SU-DHL-6 (cell line): ENCODE measurements around the gene GSC2.
A peak's percentile ranks its signal among the peaks of the same experiment; 100 is the strongest.

ENCODE experiments used
- H2AFZ ChIP-seq: fragments of 200-600 bp; sonication (generic); 2 replicates; pipeline ENCODE4 v1.6.1; 2014; ENCODE audit warnings: low read depth, mild to moderate bottlenecking, moderate library complexity, mixed read lengths, antibody characterized with exemption, low read length; ENCODE audit not compliant: severe bottlenecking
- H3F3A ChIP-seq: fragments of 200-600 bp; shearing (Covaris generic); 2 replicates; pipeline ENCODE4 v1.6.0; 2016; ENCODE audit warnings: antibody characterized with exemption, mild to moderate bottlenecking; ENCODE audit not compliant: insufficient read depth
- H3K27ac ChIP-seq: fragments of 200-600 bp; sonication (generic); 2 replicates; pipeline ENCODE4 v1.5.1; 2016; ENCODE audit warnings: low read depth, mild to moderate bottlenecking, low read length, moderate library complexity, mixed read lengths
- H3K27me3 ChIP-seq: fragments of 200-600 bp; sonication (generic), shearing (Covaris generic); 2 replicates; pipeline ENCODE4 v1.6.0; 2014; ENCODE audit warnings: mild to moderate bottlenecking, low read length
- H3K36me3 ChIP-seq: fragments of 200-600 bp; sonication (generic); 2 replicates; pipeline ENCODE4 v1.6.1; 2014; ENCODE audit warnings: mild to moderate bottlenecking, low read length, mixed read lengths
- H3K4me2 ChIP-seq: fragments of 300-600, 200-600 bp; shearing (Covaris generic), sonication (generic); 2 replicates; pipeline ENCODE4 v1.6.0; 2014; ENCODE audit warnings: low read length, low read depth, mild to moderate bottlenecking; ENCODE audit not compliant: poor library complexity, severe bottlenecking
- H3K4me3 ChIP-seq: fragments of 200-600 bp; sonication (generic); 2 replicates; pipeline ENCODE4 v1.5.1; 2014; ENCODE audit warnings: antibody characterized with exemption, low read length, mild to moderate bottlenecking, mixed read lengths; ENCODE audit not compliant: insufficient read depth, poor library complexity, severe bottlenecking
- H3K79me2 ChIP-seq: fragments of 200-600 bp; sonication (generic); 2 replicates; pipeline ENCODE4 v1.6.1; 2014; ENCODE audit warnings: mild to moderate bottlenecking, low read length, moderate library complexity; ENCODE audit not compliant: insufficient read depth
- H3K9ac ChIP-seq: fragments of 200-600 bp; sonication (generic); 2 replicates; pipeline ENCODE4 v1.7.0; 2014; ENCODE audit warnings: mild to moderate bottlenecking, low read length
- H3K9me2 ChIP-seq: fragments of 200-600 bp; sonication (generic); replicated peaks from 2 replicates; pipeline ENCODE4 v1.6.1; 2014; ENCODE audit warnings: low read length; ENCODE audit not compliant: insufficient read depth
- H3K9me3 ChIP-seq: fragments of 200-600 bp; sonication (generic); 2 replicates; pipeline ENCODE4 v1.6.1; 2014; ENCODE audit warnings: low read length, mixed read lengths; ENCODE audit not compliant: insufficient read depth
- H4K20me1 ChIP-seq: fragments of 200-600 bp; sonication (generic); 2 replicates; pipeline ENCODE4 v1.6.1; 2014; ENCODE audit warnings: low read depth, mild to moderate bottlenecking, antibody characterized with exemption, low read length, moderate library complexity, mixed read lengths
- EZH2phosphoT487 ChIP-seq: fragments of 200-600 bp; sonication (generic), shearing (Covaris generic); conservative IDR thresholded peaks from 2 replicates; pipeline ENCODE4 v1.6.1; 2018; ENCODE audit warnings: mild to moderate bottlenecking, antibody characterized with exemption, low read length, moderate library complexity, mixed read lengths
- TF ChIP-seq, protein P1 (sequence below): fragments of 200-600 bp; sonication (generic); IDR thresholded peaks from one replicate; pipeline ENCODE4 v1.5.1; 2017; ENCODE audit warnings: antibody characterized with exemption, mild to moderate bottlenecking, low read length, moderate library complexity; ENCODE audit not compliant: insufficient read depth, poor library complexity, severe bottlenecking

GSC2 gene

GRCh38 chr22:19172213-19173046 is 22.3 kb upstream of the GSC2 start:
- Histone ChIP-seq H3K79me2 (peaks cover 24% of the 10 kb centered on the region), H3K9me3 (no peaks in the 10 kb centered on the region), H3K9me2 (no peaks in the 10 kb centered on the region), H3K27ac (0 out of 2 replicates have a peak overlapping the region, but pooled peaks have one; percentile 9), H4K20me1 (no peaks in the 10 kb centered on the region), H3K9ac (peak overlapping the region; percentile 97), H3F3A (no peaks in the 10 kb centered on the region), H3K4me2 (peak overlapping the region; percentile 91), H3K27me3 (no peaks in the 10 kb centered on the region), H3K4me3 (peak overlapping the region; percentile 84), H2AFZ (no peak overlapping the region), H3K36me3 (no peaks in the 10 kb centered on the region)
- no peak for TF ChIP-seq EZH2phosphoT487
- TF ChIP-seq, protein P1, sequence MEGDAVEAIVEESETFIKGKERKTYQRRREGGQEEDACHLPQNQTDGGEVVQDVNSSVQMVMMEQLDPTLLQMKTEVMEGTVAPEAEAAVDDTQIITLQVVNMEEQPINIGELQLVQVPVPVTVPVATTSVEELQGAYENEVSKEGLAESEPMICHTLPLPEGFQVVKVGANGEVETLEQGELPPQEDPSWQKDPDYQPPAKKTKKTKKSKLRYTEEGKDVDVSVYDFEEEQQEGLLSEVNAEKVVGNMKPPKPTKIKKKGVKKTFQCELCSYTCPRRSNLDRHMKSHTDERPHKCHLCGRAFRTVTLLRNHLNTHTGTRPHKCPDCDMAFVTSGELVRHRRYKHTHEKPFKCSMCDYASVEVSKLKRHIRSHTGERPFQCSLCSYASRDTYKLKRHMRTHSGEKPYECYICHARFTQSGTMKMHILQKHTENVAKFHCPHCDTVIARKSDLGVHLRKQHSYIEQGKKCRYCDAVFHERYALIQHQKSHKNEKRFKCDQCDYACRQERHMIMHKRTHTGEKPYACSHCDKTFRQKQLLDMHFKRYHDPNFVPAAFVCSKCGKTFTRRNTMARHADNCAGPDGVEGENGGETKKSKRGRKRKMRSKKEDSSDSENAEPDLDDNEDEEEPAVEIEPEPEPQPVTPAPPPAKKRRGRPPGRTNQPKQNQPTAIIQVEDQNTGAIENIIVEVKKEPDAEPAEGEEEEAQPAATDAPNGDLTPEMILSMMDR: no peak

- Histone ChIP-seq H3K4me2 (no peak overlapping the region), H2AFZ (no peak overlapping the region)
Measured at GRCh38 chr22:19169947-19170318, 19.8 kb upstream of the GSC2 start.

GRCh38 chr22:19169002-19169946 is 19.2 kb upstream of the GSC2 start:
- no peaks in the 10 kb centered on the region for H3K27me3 ChIP-seq
- peaks cover 24% of the 10 kb centered on the region for H3K79me2 ChIP-seq
- H3K9me3 ChIP-seq: no peaks in the 10 kb centered on the region
- no peak overlapping the region for H2AFZ ChIP-seq
- no peak overlapping the region for H3K9ac ChIP-seq
- no peak overlapping the region for H3K27ac ChIP-seq
- H4K20me1 ChIP-seq: no peaks in the 10 kb centered on the region
- H3K4me2 ChIP-seq: no peak overlapping the region
- no peak for TF ChIP-seq EZH2phosphoT487
- TF ChIP-seq, protein P1: no peak
- no peaks in the 10 kb centered on the region for H3K36me3 ChIP-seq
- H3K9me2 ChIP-seq: no peaks in the 10 kb centered on the region
- H3K4me3 ChIP-seq: no peak overlapping the region
- H3F3A ChIP-seq: no peaks in the 10 kb centered on the region

More at GRCh38 chr22:19169947-19170318, 19.8 kb upstream of the GSC2 start:
- Histone ChIP-seq H3K79me2 (peaks cover 24% of the 10 kb centered on the region), H3F3A (no peaks in the 10 kb centered on the region), H3K9me3 (no peaks in the 10 kb centered on the region), H3K4me3 (no peak overlapping the region), H3K27me3 (no peaks in the 10 kb centered on the region), H4K20me1 (no peaks in the 10 kb centered on the region), H3K36me3 (no peaks in the 10 kb centered on the region), H3K9me2 (no peaks in the 10 kb centered on the region), H3K27ac (no peak overlapping the region), H3K9ac (no peak overlapping the region)
- no peak for TF ChIP-seq EZH2phosphoT487
- TF ChIP-seq, protein P1: no peak
